Gastrocnemius medialis (tissue), 4 donors: ENCODE results near the gene ABI1. TPM values are rescaled to one million over a fixed set of nuclear protein-coding genes. Genes with fewer than 3 reads are reported as not detected.

Experiments used
- ATAC-seq, 2 donors: fragments of 150-250 bp; one replicate each; pipeline ENCODE4 v1.9.1; 2016
- DNase-seq, 2 donors: peaks; one replicate each; pipeline ENCODE4 v3.0.0-alpha.2; 2019
- H3K27ac ChIP-seq, 4 donors: fragments of 200-600 bp; sonication (generic); 1 replicate in 1 of 4; 2 replicates in 3 of 4; pipeline ENCODE4 v1.5.1; 2016 to 2018; ENCODE audit warnings: mild to moderate bottlenecking in 2 of 4, moderate library complexity in 1 of 4
- H3K27me3 ChIP-seq, 3 donors: fragments of 200-600 bp; sonication (generic) in 2 of 3; 1 replicate in 1 of 3; 2 replicates in 2 of 3; pipeline versions ENCODE4 v1.5.1 to v1.6.0; 2016 to 2019; ENCODE audit warnings: mild to moderate bottlenecking in 1 of 3, moderate library complexity in 1 of 3
- H3K36me3 ChIP-seq, 2 donors: fragments of 200-600 bp; sonication (generic) in 1 of 2; one replicate each; pipeline ENCODE4 v1.5.1; 2017 to 2018
- H3K4me1 ChIP-seq, 2 donors: fragments of 200-600 bp; sonication (generic) in 1 of 2; one replicate each; pipeline ENCODE4 v1.5.1; 2016 to 2017; ENCODE audit warnings: mild to moderate bottlenecking in 2 of 2
- H3K4me3 ChIP-seq, 4 donors: fragments of 200-600 bp; sonication (generic) in 3 of 4; 1 replicate in 1 of 4; 2 replicates in 3 of 4; pipeline ENCODE4 v1.5.1; 2016 to 2019; ENCODE audit warnings: mild to moderate bottlenecking in 2 of 4
- H3K9me3 ChIP-seq, 3 donors: fragments of 200-600 bp; sonication (generic) in 2 of 3; 1 replicate in 1 of 3; 2 replicates in 2 of 3; pipeline ENCODE4 v1.5.1; 2016 to 2019
- POLR2A ChIP-seq, 2 donors: fragments of 450-650 bp; IDR thresholded peaks; one replicate each; pipeline ENCODE4 v1.6.1; 2017; ENCODE audit warnings: antibody characterized with exemption in 2 of 2, mild to moderate bottlenecking in 2 of 2, moderate library complexity in 2 of 2
- in situ Hi-C, 4 donors: fragments of 200-750 bp; cut with MboI; loops; one replicate each; pipeline versions ENCODE4 v1.15.0 to v1.8.0; 2017; ENCODE audit warnings: low sequenced_read_pairs in 4 of 4
- intact Hi-C: fragments of 100-400 bp; cut with DNase I; formaldehyde crosslinking; loops from one replicate; pipeline ENCODE4 v1.15.1; 2023; ENCODE audit warnings: low total_unique reads
- total RNA-seq, 4 donors: library from RNA; depleted of rRNA; stranded (reverse); fragments of >200 nt; gene quantifications; one replicate each; pipeline versions ENCODE4 v1.1.0 to v1.2.3, GENCODE V29; 2016
- TF ChIP-seq, protein P1 (sequence below), 5 experiments: fragments of 450-650 bp in 3 of 5; fragments of 200-600 bp in 2 of 5; sonication (generic) in 2 of 5; IDR thresholded peaks in 4 of 5; conservative IDR thresholded peaks in 1 of 5; 1 replicate in 4 of 5; 2 replicates in 1 of 5; pipeline ENCODE4 v1.5.1; 2016 to 2019; ENCODE audit warnings: antibody characterized with exemption in 5 of 5, mild to moderate bottlenecking in 3 of 5, moderate library complexity in 3 of 5

ABI1 gene
- total RNA-seq, 4 donors from 2014 or later: 20.9 to 32.6 (median 28.3) TPM

DNA sequence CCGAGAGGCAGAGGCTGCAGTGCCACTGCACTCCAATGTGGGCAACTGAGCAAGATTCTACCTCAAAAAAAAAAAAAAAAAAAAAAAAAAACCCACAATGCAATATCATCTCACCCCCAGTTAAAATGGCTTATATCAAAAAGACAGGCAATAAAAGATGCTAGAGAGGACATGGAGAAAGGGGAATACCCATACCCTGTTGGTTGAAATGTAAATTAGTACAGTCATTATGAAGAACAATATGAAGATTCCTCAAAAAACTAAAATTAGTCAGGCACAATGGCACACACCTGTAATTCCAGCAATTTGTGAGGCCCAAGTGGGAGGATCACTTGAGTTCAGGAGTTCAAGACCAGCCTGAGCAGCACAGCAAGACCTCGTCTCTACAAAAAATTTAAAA, 25.7 kb downstream of the ABI1 start:
- DNase-seq: no peak
- TF ChIP-seq, protein P1, sequence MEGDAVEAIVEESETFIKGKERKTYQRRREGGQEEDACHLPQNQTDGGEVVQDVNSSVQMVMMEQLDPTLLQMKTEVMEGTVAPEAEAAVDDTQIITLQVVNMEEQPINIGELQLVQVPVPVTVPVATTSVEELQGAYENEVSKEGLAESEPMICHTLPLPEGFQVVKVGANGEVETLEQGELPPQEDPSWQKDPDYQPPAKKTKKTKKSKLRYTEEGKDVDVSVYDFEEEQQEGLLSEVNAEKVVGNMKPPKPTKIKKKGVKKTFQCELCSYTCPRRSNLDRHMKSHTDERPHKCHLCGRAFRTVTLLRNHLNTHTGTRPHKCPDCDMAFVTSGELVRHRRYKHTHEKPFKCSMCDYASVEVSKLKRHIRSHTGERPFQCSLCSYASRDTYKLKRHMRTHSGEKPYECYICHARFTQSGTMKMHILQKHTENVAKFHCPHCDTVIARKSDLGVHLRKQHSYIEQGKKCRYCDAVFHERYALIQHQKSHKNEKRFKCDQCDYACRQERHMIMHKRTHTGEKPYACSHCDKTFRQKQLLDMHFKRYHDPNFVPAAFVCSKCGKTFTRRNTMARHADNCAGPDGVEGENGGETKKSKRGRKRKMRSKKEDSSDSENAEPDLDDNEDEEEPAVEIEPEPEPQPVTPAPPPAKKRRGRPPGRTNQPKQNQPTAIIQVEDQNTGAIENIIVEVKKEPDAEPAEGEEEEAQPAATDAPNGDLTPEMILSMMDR (IDR thresholded peaks at IDR 0.05 in 4 of 5, conservative IDR thresholded peaks at IDR 0.05 in 1 of 5): no peak
- no peak for TF ChIP-seq POLR2A (IDR thresholded peaks at IDR 0.05)
- Histone ChIP-seq H3K4me1 (peaks cover under 1 to 6% of the 10 kb centered on the region in 2 donors), H3K9me3 (no peaks in the 10 kb centered on the region), H3K36me3 (no peaks in the 10 kb centered on the region), H3K4me3 (no peak overlapping the region), H3K27ac (no peak overlapping the region), H3K27me3 (no peaks in the 10 kb centered on the region)
- intact Hi-C loops: no loop called here
- ATAC-seq: no peak
- in situ Hi-C loops: no loop called here

GRCh38 chr10:26832960-26833359, 27.8 kb downstream of the ABI1 start:
- H3K9me3 ChIP-seq: no peaks in the 10 kb centered on the region
- DNase-seq: no peak
- H3K4me1 ChIP-seq: peaks cover 0 to 6% of the 10 kb centered on the region in 2 donors
- no peak for TF ChIP-seq POLR2A (IDR thresholded peaks at IDR 0.05)
- TF ChIP-seq, protein P1 (IDR thresholded peaks at IDR 0.05 in 4 of 5, conservative IDR thresholded peaks at IDR 0.05 in 1 of 5): no peak
- in situ Hi-C loops: no loop called here
- intact Hi-C loops: no loop called here
- H3K4me3 ChIP-seq: no peak overlapping the region
- no peak for ATAC-seq
- H3K27me3 ChIP-seq: no peaks in the 10 kb centered on the region
- no peaks in the 10 kb centered on the region for H3K36me3 ChIP-seq
- no peak overlapping the region for H3K27ac ChIP-seq

DNA sequence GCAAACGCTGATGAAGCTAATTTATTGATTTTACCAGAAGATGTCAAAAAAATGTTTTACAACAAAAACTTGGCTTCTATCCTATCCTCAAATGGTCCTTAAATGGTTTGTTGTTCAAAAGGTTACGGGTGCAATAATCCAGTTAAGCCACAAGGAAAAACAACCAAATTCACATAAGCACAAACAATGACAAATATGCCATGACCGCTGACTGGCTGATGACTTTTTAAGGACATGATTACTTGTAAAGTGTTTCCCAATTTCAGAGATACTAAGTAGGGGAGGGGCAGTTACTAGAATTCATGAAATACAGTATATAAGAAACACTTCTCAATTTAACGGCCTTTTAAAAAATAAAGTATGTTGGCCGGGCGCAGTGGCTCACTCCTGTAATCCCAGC, 28.8 kb downstream of the ABI1 start:
- intact Hi-C loops: no loop called here
- H3K36me3 ChIP-seq: no peaks in the 10 kb centered on the region
- no peaks in the 10 kb centered on the region for H3K9me3 ChIP-seq
- no peak overlapping the region for H3K4me3 ChIP-seq
- H3K4me1 ChIP-seq: peaks cover 0 to 6% of the 10 kb centered on the region in 2 donors
- in situ Hi-C loops: no loop called here
- TF ChIP-seq, protein P1 (IDR thresholded peaks at IDR 0.05 in 4 of 5, conservative IDR thresholded peaks at IDR 0.05 in 1 of 5): no peak
- TF ChIP-seq POLR2A (IDR thresholded peaks at IDR 0.05): no peak
- H3K27ac ChIP-seq: no peak overlapping the region
- ATAC-seq (no peak), DNase-seq (no peak)
- H3K27me3 ChIP-seq: no peaks in the 10 kb centered on the region

DNA sequence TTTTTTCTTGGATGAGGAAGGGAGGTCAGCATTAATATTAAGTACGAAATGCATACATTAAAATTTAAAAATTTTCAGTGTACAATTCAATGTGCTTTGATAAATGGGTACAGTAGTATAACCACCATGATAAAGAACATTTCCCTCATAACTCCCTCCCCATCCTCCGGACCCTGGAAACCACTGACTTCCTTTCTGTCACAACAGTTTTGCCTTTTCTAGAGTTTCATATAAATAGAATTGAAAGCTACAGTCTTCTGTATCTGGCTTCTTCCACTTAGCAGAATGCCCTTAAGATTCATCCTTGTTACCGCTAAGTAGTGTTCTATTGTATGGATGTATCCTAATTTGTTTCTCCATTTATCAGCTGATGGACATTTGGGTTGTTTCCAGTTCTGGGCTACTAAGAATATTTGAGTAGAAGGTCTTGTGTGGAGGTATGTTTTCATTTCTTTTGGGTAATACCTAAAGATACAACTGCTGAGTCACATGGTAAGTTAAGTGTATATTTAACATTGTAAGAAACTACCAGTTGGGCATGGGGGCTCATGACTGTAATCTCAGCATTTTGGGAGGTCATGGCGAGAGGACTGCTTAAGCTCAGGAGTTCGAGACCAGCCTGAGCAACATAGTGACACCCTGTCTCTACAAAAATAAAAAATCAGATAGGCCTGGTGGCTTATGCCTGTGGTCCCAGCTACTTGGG, 30.8 kb downstream of the ABI1 start:
- Histone ChIP-seq H3K36me3 (no peaks in the 10 kb centered on the region), H3K27me3 (no peaks in the 10 kb centered on the region), H3K27ac (no peak overlapping the region), H3K4me3 (no peak overlapping the region), H3K4me1 (peaks cover 0 to 6% of the 10 kb centered on the region in 2 donors), H3K9me3 (no peaks in the 10 kb centered on the region)
- in situ Hi-C loops: no loop called here
- intact Hi-C loops: no loop called here
- TF ChIP-seq, protein P1 (IDR thresholded peaks at IDR 0.05 in 4 of 5, conservative IDR thresholded peaks at IDR 0.05 in 1 of 5): no peak
- TF ChIP-seq POLR2A (IDR thresholded peaks at IDR 0.05): no peak
- no peak for ATAC-seq
- DNase-seq: no peak
